Stimulated activated naive CD8-positive, alpha-beta T cell treated with anti-CD3 and anti-CD28 coated beads, Interleukin-15, Interleukin-2, amounts not matched to agents 100 ng/mL and 50 ng/mL, for 24 hours (primary cell): Measurements from ENCODE around the gene CDT1.

Experiments used
- H3K27ac Mint-ChIP-seq: one replicate; pipeline ENCODE4 v1.8.0; 2021; ENCODE audit warnings: mild to moderate bottlenecking, mixed read lengths
- H3K27me3 Mint-ChIP-seq: one replicate; pipeline ENCODE4 v1.8.0; 2021; ENCODE audit warnings: mixed read lengths
- H3K36me3 Mint-ChIP-seq: one replicate; pipeline ENCODE4 v1.8.0; 2021; ENCODE audit warnings: low read depth, mixed read lengths
- H3K4me1 Mint-ChIP-seq: one replicate; pipeline ENCODE4 v1.8.0; 2021; ENCODE audit warnings: low read depth, mixed read lengths
- H3K4me3 Mint-ChIP-seq: one replicate; pipeline ENCODE4 v1.8.0; 2021; ENCODE audit warnings: mild to moderate bottlenecking, mixed read lengths
- H3K9me3 Mint-ChIP-seq: one replicate; pipeline ENCODE4 v1.8.0; 2021; ENCODE audit warnings: mixed read lengths

CDT1 gene

GRCh38 chr16:88854306-88855111 lies 50.9 kb downstream of the CDT1 start:
- Mint-ChIP-seq H3K27me3 (no peaks in the 10 kb centered on the region), H3K4me3 (peak overlapping the region; percentile 76), H3K36me3 (peaks cover 2% of the 10 kb centered on the region), H3K9me3 (no peaks in the 10 kb centered on the region), H3K4me1 (peaks cover 31% of the 10 kb centered on the region), H3K27ac (peak overlapping the region; percentile 31)

- Mint-ChIP-seq H3K9me3 (no peaks in the 10 kb centered on the region), H3K27me3 (no peaks in the 10 kb centered on the region), H3K27ac (peak overlapping the region; percentile 31), H3K4me3 (peak overlapping the region; percentile 76), H3K4me1 (peaks cover 31% of the 10 kb centered on the region), H3K36me3 (peaks cover 9% of the 10 kb centered on the region)
Measured at GRCh38 chr16:88855176-88855575, 51.6 kb downstream of the CDT1 start.

- no peaks in the 10 kb centered on the region for H3K9me3 Mint-ChIP-seq
- H3K4me3 Mint-ChIP-seq, result peak overlapping the region; percentile 80
- peak overlapping the region; percentile 52 for H3K27ac Mint-ChIP-seq
- no peaks in the 10 kb centered on the region for H3K27me3 Mint-ChIP-seq
- peaks cover 31% of the 10 kb centered on the region for H3K4me1 Mint-ChIP-seq
- peaks cover 10% of the 10 kb centered on the region for H3K36me3 Mint-ChIP-seq
Measured at GRCh38 chr16:88855736-88856121, 52.1 kb downstream of the CDT1 start.

- Mint-ChIP-seq H3K9me3 (no peaks in the 10 kb centered on the region), H3K36me3 (peaks cover 15% of the 10 kb centered on the region), H3K4me3 (peak overlapping the region; percentile 95), H3K4me1 (peaks cover 31% of the 10 kb centered on the region), H3K27ac (peak overlapping the region; percentile 52), H3K27me3 (no peaks in the 10 kb centered on the region)
Measured at GRCh38 chr16:88856122-88856827, 52.7 kb downstream of the CDT1 start.

- peak within 1 kb of the TSS; percentile 95 for H3K27ac Mint-ChIP-seq
- H3K4me3 Mint-ChIP-seq, result peak within 1 kb of the TSS; percentile 95
- peaks cover 31% of the 10 kb centered on the region for H3K4me1 Mint-ChIP-seq
- H3K27me3 Mint-ChIP-seq, result no peaks in the 10 kb centered on the region
- peaks cover 19% of the 10 kb centered on the region for H3K36me3 Mint-ChIP-seq
- H3K9me3 Mint-ChIP-seq, result no peaks in the 10 kb centered on the region
Measured at GRCh38 chr16:88856828-88857727, 53.5 kb downstream of the CDT1 start, which contains the start of the genes GALNS and TRAPPC2L. TSS of gene GALNS (minus strand) at chr16:88856947. CDS start at chr16:88856877, 70 bp downstream. TSS of gene TRAPPC2L (plus strand) at chr16:88857127. CDS start at chr16:88857151, 24 bp downstream.

GRCh38 chr16:88857728-88858339 lies 54.2 kb downstream of the CDT1 start:
- H3K9me3 Mint-ChIP-seq, result no peaks in the 10 kb centered on the region
- H3K27ac Mint-ChIP-seq, result peak overlapping the region; percentile 95
- H3K36me3 Mint-ChIP-seq, result peaks cover 19% of the 10 kb centered on the region
- H3K27me3 Mint-ChIP-seq, result no peaks in the 10 kb centered on the region
- H3K4me1 Mint-ChIP-seq, result peaks cover 31% of the 10 kb centered on the region
- H3K4me3 Mint-ChIP-seq, result peak overlapping the region; percentile 95
